ENCODE data around the gene NCAPH2. TPM values are rescaled to one million over a fixed set of nuclear protein-coding genes. Genes with fewer than 3 reads are reported as not detected.

The NCAPH2 gene
- polyA plus RNA-seq, 3 donors, result 12.5 to 23.6 (median 18.1) TPM

- H3K9me3 ChIP-seq (replicated peaks in 1 of 2; ENCODE audit: control insufficient read depth in 1 of 2, insufficient read depth in 1 of 2, low read length in 2 of 2), result no peaks in the 10 kb centered on the region
- H3K79me2 ChIP-seq (ENCODE audit: insufficient read depth, low read length), result peaks cover 9% of the 10 kb centered on the region
- 93% methylated on average over 4 of the region's 8 CpGs for WGBS (ENCODE audit: insufficient coverage)
- H3K4me3 ChIP-seq (replicated peaks in 1 of 3; ENCODE audit: low read depth in 2 of 3, low read length in 3 of 3), result no peak overlapping the region
- H3K9ac ChIP-seq (ENCODE audit: insufficient read depth, low read length, poor library complexity, severe bottlenecking), result no peak overlapping the region
- no peak overlapping the region for H3K27ac ChIP-seq (ENCODE audit: low read depth in 1 of 2, low read length in 2 of 2)
- no peaks in the 10 kb centered on the region for H4K20me1 ChIP-seq (ENCODE audit: insufficient read depth, low read length)
- H3K4me1 ChIP-seq (ENCODE audit: control insufficient read depth in 1 of 2, insufficient read depth in 2 of 2, low read length in 2 of 2), result peaks cover 27 to 50% of the 10 kb centered on the region in 2 donors
- no peak for TF ChIP-seq CTCF (IDR thresholded peaks at IDR 0.05)
- H3K27me3 Mint-ChIP-seq (ENCODE audit: low read depth in 3 of 3), result peaks cover 3 to 24% (median 8%) of the 10 kb centered on the region in 3 donors
- H3K9me3 Mint-ChIP-seq, result peaks cover 0 to 6% (median 0%) of the 10 kb centered on the region in 7 donors
- H3K4me1 Mint-ChIP-seq, result peaks cover 24% of the 10 kb centered on the region
- H2AFZ ChIP-seq (ENCODE audit: insufficient read depth, low read depth, low read length, poor library complexity, severe bottlenecking), result no peak overlapping the region
- H3K36me3 Mint-ChIP-seq, result peaks cover 3% of the 10 kb centered on the region in 2 donors
- intact Hi-C loops (cut with micrococcal nuclease), result no loop called here
- H3K36me3 ChIP-seq (replicated peaks in 1 of 2; ENCODE audit: control insufficient read depth in 1 of 2, insufficient read depth in 2 of 2, low read length in 2 of 2), result no peaks in the 10 kb centered on the region
- H3K4me3 Mint-ChIP-seq, result no peak overlapping the region
- no peak overlapping the region for H3K4me2 ChIP-seq (replicated peaks; ENCODE audit: extremely low read depth, low read length, poor library complexity, severe bottlenecking)
- peak in 1 of 3 donors; percentile 1 for DNase-seq
- H3K27ac Mint-ChIP-seq, result no peak overlapping the region
- H3K27me3 ChIP-seq (ENCODE audit: control insufficient read depth in 2 of 2, insufficient read depth in 2 of 2, low read length in 2 of 2), result no peaks in the 10 kb centered on the region
Measured at GRCh38 chr22:50550395-50550794, 42.4 kb downstream of the NCAPH2 start.

DNA sequence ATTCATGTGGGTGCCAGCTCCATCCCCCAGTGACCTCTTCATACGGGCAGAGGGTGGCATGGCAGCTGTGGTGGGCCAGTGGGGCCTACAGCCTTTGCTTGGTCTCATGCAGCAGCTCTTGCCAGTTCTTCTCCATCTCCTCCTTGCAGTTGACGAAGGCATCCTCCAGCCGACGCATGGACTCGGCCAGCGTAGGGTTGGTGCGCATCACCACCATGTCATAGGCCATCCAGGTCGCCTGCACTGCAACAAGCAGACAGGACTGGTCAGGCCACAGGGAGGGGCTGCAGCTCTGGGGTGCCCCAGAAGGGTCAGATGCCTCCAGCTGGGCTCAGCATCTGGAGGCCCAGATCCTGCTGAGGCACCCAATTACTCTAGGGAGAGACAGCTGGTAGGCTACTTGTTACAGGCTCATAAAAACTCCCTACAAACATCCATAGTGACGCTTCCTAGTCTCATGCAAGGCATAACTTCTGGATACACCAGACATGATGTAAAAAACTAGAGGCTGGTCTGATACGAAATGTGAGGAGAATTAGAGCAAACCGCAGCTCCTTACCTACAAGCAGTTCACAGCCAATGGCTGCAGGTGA is 43.2 kb downstream of the NCAPH2 start:
- intact Hi-C loops (cut with micrococcal nuclease), result no loop called here
- Mint-ChIP-seq H3K4me3 (no peak overlapping the region), H3K27me3 (ENCODE audit: low read depth in 3 of 3) (peaks cover 3 to 21% (median 8%) of the 10 kb centered on the region in 3 donors), H3K9me3 (peaks cover 0 to 6% (median 0%) of the 10 kb centered on the region in 7 donors), H3K4me1 (peaks cover 16% of the 10 kb centered on the region), H3K36me3 (peaks cover 3% of the 10 kb centered on the region in 2 donors), H3K27ac (no peak overlapping the region)
- 97% methylated on average over 10 of the region's 11 CpGs for WGBS (ENCODE audit: insufficient coverage)
- Histone ChIP-seq H2AFZ (ENCODE audit: insufficient read depth, low read depth, low read length, poor library complexity, severe bottlenecking) (no peak overlapping the region), H3K4me3 (replicated peaks in 1 of 3; ENCODE audit: low read depth in 2 of 3, low read length in 3 of 3) (no peak overlapping the region), H4K20me1 (ENCODE audit: insufficient read depth, low read length) (no peaks in the 10 kb centered on the region), H3K4me2 (replicated peaks; ENCODE audit: extremely low read depth, low read length, poor library complexity, severe bottlenecking) (no peak overlapping the region), H3K4me1 (ENCODE audit: control insufficient read depth in 1 of 2, insufficient read depth in 2 of 2, low read length in 2 of 2) (peaks cover 18 to 41% of the 10 kb centered on the region in 2 donors), H3K79me2 (ENCODE audit: insufficient read depth, low read length) (peaks cover 7% of the 10 kb centered on the region), H3K9me3 (replicated peaks in 1 of 2; ENCODE audit: control insufficient read depth in 1 of 2, insufficient read depth in 1 of 2, low read length in 2 of 2) (no peaks in the 10 kb centered on the region), H3K36me3 (replicated peaks in 1 of 2; ENCODE audit: control insufficient read depth in 1 of 2, insufficient read depth in 2 of 2, low read length in 2 of 2) (no peaks in the 10 kb centered on the region), H3K9ac (ENCODE audit: insufficient read depth, low read length, poor library complexity, severe bottlenecking) (no peak overlapping the region), H3K27ac (ENCODE audit: low read depth in 1 of 2, low read length in 2 of 2) (no peak overlapping the region), H3K27me3 (ENCODE audit: control insufficient read depth in 2 of 2, insufficient read depth in 2 of 2, low read length in 2 of 2) (no peaks in the 10 kb centered on the region)
- peak in 1 of 3 donors; percentile 1 for DNase-seq
- no peak for TF ChIP-seq CTCF (IDR thresholded peaks at IDR 0.05)
